Measurements from ENCODE around the gene LHB. TPM values are rescaled to one million over a fixed set of nuclear protein-coding genes. Genes with fewer than 3 reads are reported as not detected.

The LHB gene
- total RNA-seq, 1 donor from 2014 or later = not detected

GRCh38 chr19:49016067-49016839 is 638 bp downstream of the LHB start:
- no peak for TF ChIP-seq CTCF (IDR thresholded peaks at IDR 0.05; ENCODE audit: insufficient read depth, low read length, severe bottlenecking)
- FAIRE-seq (no peak), DNase-seq (ENCODE audit: low read depth) (no peak)
- H3K36me3 ChIP-seq (ENCODE audit: control insufficient read depth, insufficient read depth, low read length) = peaks cover 8% of the 10 kb centered on the region
- no peak overlapping the region for H3K4me3 ChIP-seq (ENCODE audit: low read depth, low read length)
- no peaks in the 10 kb centered on the region for H3K27me3 ChIP-seq (ENCODE audit: control insufficient read depth, insufficient read depth, low read length)

GRCh38 chr19:49014870-49015255 is 2.0 kb downstream of the LHB start:
- TF ChIP-seq CTCF (IDR thresholded peaks at IDR 0.05; ENCODE audit: insufficient read depth, low read length, severe bottlenecking) = no peak
- Histone ChIP-seq H3K27me3 (ENCODE audit: control insufficient read depth, insufficient read depth, low read length) (no peaks in the 10 kb centered on the region), H3K36me3 (ENCODE audit: control insufficient read depth, insufficient read depth, low read length) (peaks cover 13% of the 10 kb centered on the region), H3K4me3 (ENCODE audit: low read depth, low read length) (no peak overlapping the region)
- FAIRE-seq (no peak), DNase-seq (ENCODE audit: low read depth) (no peak)

- DNase-seq (ENCODE audit: low read depth) (no peak), FAIRE-seq (no peak)
- peaks cover 17% of the 10 kb centered on the region for H3K36me3 ChIP-seq (ENCODE audit: control insufficient read depth, insufficient read depth, low read length)
- H3K4me3 ChIP-seq (ENCODE audit: low read depth, low read length) = no peak overlapping the region
- H3K27me3 ChIP-seq (ENCODE audit: control insufficient read depth, insufficient read depth, low read length) = no peaks in the 10 kb centered on the region
- no peak for TF ChIP-seq CTCF (IDR thresholded peaks at IDR 0.05; ENCODE audit: insufficient read depth, low read length, severe bottlenecking)
Observed at GRCh38 chr19:49014123-49014869, 2.6 kb downstream of the LHB start.

GRCh38 chr19:49011194-49011593 is 5.7 kb downstream of the LHB start:
- no peak for TF ChIP-seq CTCF (IDR thresholded peaks at IDR 0.05; ENCODE audit: insufficient read depth, low read length, severe bottlenecking)
- H3K27me3 ChIP-seq (ENCODE audit: control insufficient read depth, insufficient read depth, low read length) = no peaks in the 10 kb centered on the region
- peaks cover 23% of the 10 kb centered on the region for H3K36me3 ChIP-seq (ENCODE audit: control insufficient read depth, insufficient read depth, low read length)
- no peak overlapping the region for H3K4me3 ChIP-seq (ENCODE audit: low read depth, low read length)
- no peak for FAIRE-seq
- DNase-seq (ENCODE audit: low read depth) = no peak

- DNase-seq (ENCODE audit: low read depth) (no peak), FAIRE-seq (no peak)
- TF ChIP-seq CTCF (IDR thresholded peaks at IDR 0.05; ENCODE audit: insufficient read depth, low read length, severe bottlenecking) = no peak
- peaks cover 24% of the 10 kb centered on the region for H3K36me3 ChIP-seq (ENCODE audit: control insufficient read depth, insufficient read depth, low read length)
- no peaks in the 10 kb centered on the region for H3K27me3 ChIP-seq (ENCODE audit: control insufficient read depth, insufficient read depth, low read length)
- H3K4me3 ChIP-seq (ENCODE audit: low read depth, low read length) = no peak overlapping the region
Observed at GRCh38 chr19:49010453-49010852, 6.4 kb downstream of the LHB start.

All from bronchial epithelial cell (primary cell).